ENCODE data around the gene ARNT2. TPM values are rescaled to one million over a fixed set of nuclear protein-coding genes. Genes with fewer than 3 reads are reported as not detected.

Gene ARNT2
- total and polyA plus RNA-seq, 2 of the 13 experiments (the other 11 are each of a cell fraction or from before 2014, with no cell fraction given) = 0.69 to 1.7 TPM

DNA sequence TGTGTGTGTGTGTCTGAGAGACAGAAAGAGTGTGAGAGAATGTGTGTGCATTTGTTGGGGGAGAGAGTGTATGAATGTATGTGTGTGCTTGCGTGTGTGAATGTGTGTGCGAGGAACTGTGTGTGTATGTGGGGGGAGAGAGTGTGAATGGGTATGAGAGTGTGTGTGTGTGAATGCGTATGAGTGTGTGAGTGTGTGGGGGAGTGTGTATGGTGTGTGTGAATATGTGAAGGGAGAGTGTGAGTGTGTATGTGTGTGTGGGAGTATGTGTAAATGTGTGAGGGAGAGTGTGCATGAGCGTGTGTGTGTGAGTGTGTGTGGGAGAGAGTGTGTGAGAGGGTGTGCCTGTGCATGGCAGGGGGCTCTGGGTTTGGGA, 211.2 kb downstream of the ARNT2 start:
- POLR2A ChIA-PET = no interaction called here
- DNase-seq (ENCODE audit: low spot score) (no peak), FAIRE-seq (no peak), ATAC-seq (no peak)
- Histone ChIP-seq H3K36me3 (replicated peaks in 1 of 2; ENCODE audit: control insufficient read depth in 1 of 2, insufficient read depth in 2 of 2, low read length in 2 of 2) (no peaks in the 10 kb centered on the region), H3K79me2 (ENCODE audit: insufficient read depth, low read length) (no peaks in the 10 kb centered on the region), H2AFZ (ENCODE audit: low read length) (no peak overlapping the region), H3K27ac (ENCODE audit: extremely low read length, insufficient read depth, low read length) (no peak overlapping the region), H3K9ac (ENCODE audit: insufficient read depth, low read depth, low read length) (no peak overlapping the region), H3K4me2 (ENCODE audit: low read depth, low read length) (peak overlapping the region; percentile 41), H3K4me3 (replicated peaks in 1 of 3; ENCODE audit: insufficient read depth in 1 of 3, low read depth in 2 of 3, low read length in 3 of 3) (no peak overlapping the region), H3K27me3 (ENCODE audit: control insufficient read depth in 1 of 2, insufficient read depth in 2 of 2, low read length in 2 of 2) (peaks cover 0 to 4% of the 10 kb centered on the region in 2 experiments; a peak in 3 of 5 replicates), H4K20me1 (ENCODE audit: insufficient read depth, low read length) (no peaks in the 10 kb centered on the region), H3K9me3 (ENCODE audit: low read length) (no peaks in the 10 kb centered on the region), H3K4me1 (ENCODE audit: insufficient read depth, low read length) (peaks cover 18% of the 10 kb centered on the region)
- BruUV-seq (replicated peaks) = no TSS peak
- CTCF ChIA-PET (ENCODE audit: low intra/inter-chr PET ratio, low total read pairs) = no interaction called here
- intact Hi-C loops (cut with micrococcal nuclease; ENCODE audit: unreplicated experiment) = no loop called here
- in situ Hi-C loops (cut with HindIII; ENCODE audit: extremely low pct_ligation_motif_present, low pct_unique_long_range_greater_than_20kb) = no loop called here
- WGBS (ENCODE audit: low lambda C conversion rate) = 88% methylated on average over 4 of the region's 4 CpGs
- TF ChIP-seq IKZF1 (IDR thresholded peaks at IDR 0.05) (0 out of 2 replicates have a peak, but pooled peaks have one; percentile 34), IKZF4 (CRISPR knock-in tag; IDR thresholded peaks at IDR 0.05; ENCODE audit: borderline replicate concordance, low read depth, not compliant biosample characterization) (no peak), ZNF282 (IDR thresholded peaks at IDR 0.05; ENCODE audit: partially characterized antibody) (peak; percentile 12), JARID2 (CRISPR knock-in tag; IDR thresholded peaks at IDR 0.05; ENCODE audit: insufficient replicate concordance) (no peak)

DNA sequence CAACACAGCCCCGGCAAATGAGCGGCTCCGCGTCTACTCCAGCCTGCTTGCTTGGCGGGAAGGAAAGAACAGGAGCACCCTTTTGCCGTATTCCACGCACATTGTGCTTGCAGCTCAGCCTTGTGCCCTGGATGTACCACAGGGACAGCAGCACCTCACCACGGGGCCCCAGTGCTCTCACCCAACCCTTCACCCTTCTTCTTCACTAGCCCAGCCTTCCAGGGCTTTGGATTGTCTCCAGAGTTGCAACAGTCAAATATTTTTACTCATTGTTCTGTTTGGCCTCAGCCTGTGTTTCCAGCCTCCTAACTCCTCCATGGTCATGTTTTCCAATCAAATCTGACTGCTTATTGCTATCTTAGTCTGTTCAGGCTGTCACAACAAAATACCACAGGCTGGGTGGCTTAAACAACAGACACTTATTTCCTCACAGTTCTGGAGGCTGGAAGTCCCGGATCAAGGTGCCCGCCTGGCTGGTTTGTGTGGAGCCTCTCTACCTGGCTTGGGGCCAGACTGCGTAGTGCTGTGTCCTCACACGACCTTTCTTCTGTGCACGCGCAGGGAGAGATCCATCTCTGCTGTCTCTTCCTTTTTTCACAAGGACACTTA, 211.7 kb downstream of the ARNT2 start:
- ATAC-seq (peak; percentile 87), DNase-seq (ENCODE audit: low spot score) (peak; percentile 87), FAIRE-seq (peak; percentile 48)
- Histone ChIP-seq H3K79me2 (ENCODE audit: insufficient read depth, low read length) (no peaks in the 10 kb centered on the region), H3K9ac (ENCODE audit: insufficient read depth, low read depth, low read length) (no peak overlapping the region), H3K9me3 (ENCODE audit: low read length) (no peaks in the 10 kb centered on the region), H3K4me2 (ENCODE audit: low read depth, low read length) (peak overlapping the region; percentile 41), H3K36me3 (replicated peaks in 1 of 2; ENCODE audit: control insufficient read depth in 1 of 2, insufficient read depth in 2 of 2, low read length in 2 of 2) (no peaks in the 10 kb centered on the region), H4K20me1 (ENCODE audit: insufficient read depth, low read length) (no peaks in the 10 kb centered on the region), H3K4me3 (replicated peaks in 1 of 3; ENCODE audit: insufficient read depth in 1 of 3, low read depth in 2 of 3, low read length in 3 of 3) (0 out of 6 replicates have a peak overlapping the region, but pooled peaks of 1 of the 3 experiments have one; percentile 5), H3K27me3 (ENCODE audit: control insufficient read depth in 1 of 2, insufficient read depth in 2 of 2, low read length in 2 of 2) (peaks cover 0 to 4% of the 10 kb centered on the region in 2 experiments; a peak in 3 of 5 replicates), H3K27ac (ENCODE audit: extremely low read length, insufficient read depth, low read length) (peak overlapping the region; percentile 25), H2AFZ (ENCODE audit: low read length) (no peak overlapping the region), H3K4me1 (ENCODE audit: insufficient read depth, low read length) (peaks cover 18% of the 10 kb centered on the region)
- in situ Hi-C loops (cut with HindIII; ENCODE audit: extremely low pct_ligation_motif_present, low pct_unique_long_range_greater_than_20kb) (no loop called here), intact Hi-C loops (cut with micrococcal nuclease; ENCODE audit: unreplicated experiment) (no loop called here)
- BruUV-seq (replicated peaks) = no TSS peak
- CTCF ChIA-PET (ENCODE audit: low intra/inter-chr PET ratio, low total read pairs) = no interaction called here
- POLR2A ChIA-PET = no interaction called here
- 16% methylated on average over 10 of the region's 14 CpGs for WGBS (ENCODE audit: low lambda C conversion rate)
- no peak for TF ChIP-seq SOX13 (IDR thresholded peaks at IDR 0.05)
- TF ChIP-seq SOX13 (CRISPR knock-in tag; conservative IDR thresholded peaks at IDR 0.05 in 1 of 2, IDR thresholded peaks at IDR 0.05 in 1 of 2) = peak in 1 of 2 experiments; percentile 48; a peak in 1 of 4 replicates
- no peak for TF ChIP-seq ZNF33B (CRISPR knock-in tag; IDR thresholded peaks at IDR 0.05)
- TF ChIP-seq, protein P1, sequence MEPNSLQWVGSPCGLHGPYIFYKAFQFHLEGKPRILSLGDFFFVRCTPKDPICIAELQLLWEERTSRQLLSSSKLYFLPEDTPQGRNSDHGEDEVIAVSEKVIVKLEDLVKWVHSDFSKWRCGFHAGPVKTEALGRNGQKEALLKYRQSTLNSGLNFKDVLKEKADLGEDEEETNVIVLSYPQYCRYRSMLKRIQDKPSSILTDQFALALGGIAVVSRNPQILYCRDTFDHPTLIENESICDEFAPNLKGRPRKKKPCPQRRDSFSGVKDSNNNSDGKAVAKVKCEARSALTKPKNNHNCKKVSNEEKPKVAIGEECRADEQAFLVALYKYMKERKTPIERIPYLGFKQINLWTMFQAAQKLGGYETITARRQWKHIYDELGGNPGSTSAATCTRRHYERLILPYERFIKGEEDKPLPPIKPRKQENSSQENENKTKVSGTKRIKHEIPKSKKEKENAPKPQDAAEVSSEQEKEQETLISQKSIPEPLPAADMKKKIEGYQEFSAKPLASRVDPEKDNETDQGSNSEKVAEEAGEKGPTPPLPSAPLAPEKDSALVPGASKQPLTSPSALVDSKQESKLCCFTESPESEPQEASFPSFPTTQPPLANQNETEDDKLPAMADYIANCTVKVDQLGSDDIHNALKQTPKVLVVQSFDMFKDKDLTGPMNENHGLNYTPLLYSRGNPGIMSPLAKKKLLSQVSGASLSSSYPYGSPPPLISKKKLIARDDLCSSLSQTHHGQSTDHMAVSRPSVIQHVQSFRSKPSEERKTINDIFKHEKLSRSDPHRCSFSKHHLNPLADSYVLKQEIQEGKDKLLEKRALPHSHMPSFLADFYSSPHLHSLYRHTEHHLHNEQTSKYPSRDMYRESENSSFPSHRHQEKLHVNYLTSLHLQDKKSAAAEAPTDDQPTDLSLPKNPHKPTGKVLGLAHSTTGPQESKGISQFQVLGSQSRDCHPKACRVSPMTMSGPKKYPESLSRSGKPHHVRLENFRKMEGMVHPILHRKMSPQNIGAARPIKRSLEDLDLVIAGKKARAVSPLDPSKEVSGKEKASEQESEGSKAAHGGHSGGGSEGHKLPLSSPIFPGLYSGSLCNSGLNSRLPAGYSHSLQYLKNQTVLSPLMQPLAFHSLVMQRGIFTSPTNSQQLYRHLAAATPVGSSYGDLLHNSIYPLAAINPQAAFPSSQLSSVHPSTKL (CRISPR knock-in tag; IDR thresholded peaks at IDR 0.05) = peak; percentile 41; the same call in 1 of the 2 replicates
- peak; percentile 31; the same call in 1 of the 2 replicates for TF ChIP-seq FOXA3 (CRISPR knock-in tag; IDR thresholded peaks at IDR 0.05)
- TF ChIP-seq, protein P2, sequence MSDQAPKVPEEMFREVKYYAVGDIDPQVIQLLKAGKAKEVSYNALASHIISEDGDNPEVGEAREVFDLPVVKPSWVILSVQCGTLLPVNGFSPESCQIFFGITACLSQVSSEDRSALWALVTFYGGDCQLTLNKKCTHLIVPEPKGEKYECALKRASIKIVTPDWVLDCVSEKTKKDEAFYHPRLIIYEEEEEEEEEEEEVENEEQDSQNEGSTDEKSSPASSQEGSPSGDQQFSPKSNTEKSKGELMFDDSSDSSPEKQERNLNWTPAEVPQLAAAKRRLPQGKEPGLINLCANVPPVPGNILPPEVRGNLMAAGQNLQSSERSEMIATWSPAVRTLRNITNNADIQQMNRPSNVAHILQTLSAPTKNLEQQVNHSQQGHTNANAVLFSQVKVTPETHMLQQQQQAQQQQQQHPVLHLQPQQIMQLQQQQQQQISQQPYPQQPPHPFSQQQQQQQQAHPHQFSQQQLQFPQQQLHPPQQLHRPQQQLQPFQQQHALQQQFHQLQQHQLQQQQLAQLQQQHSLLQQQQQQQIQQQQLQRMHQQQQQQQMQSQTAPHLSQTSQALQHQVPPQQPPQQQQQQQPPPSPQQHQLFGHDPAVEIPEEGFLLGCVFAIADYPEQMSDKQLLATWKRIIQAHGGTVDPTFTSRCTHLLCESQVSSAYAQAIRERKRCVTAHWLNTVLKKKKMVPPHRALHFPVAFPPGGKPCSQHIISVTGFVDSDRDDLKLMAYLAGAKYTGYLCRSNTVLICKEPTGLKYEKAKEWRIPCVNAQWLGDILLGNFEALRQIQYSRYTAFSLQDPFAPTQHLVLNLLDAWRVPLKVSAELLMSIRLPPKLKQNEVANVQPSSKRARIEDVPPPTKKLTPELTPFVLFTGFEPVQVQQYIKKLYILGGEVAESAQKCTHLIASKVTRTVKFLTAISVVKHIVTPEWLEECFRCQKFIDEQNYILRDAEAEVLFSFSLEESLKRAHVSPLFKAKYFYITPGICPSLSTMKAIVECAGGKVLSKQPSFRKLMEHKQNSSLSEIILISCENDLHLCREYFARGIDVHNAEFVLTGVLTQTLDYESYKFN (CRISPR knock-in tag; conservative IDR thresholded peaks at IDR 0.05) = 0 out of 2 replicates have a peak, but pooled peaks have one; percentile 22
- TF ChIP-seq KDM1A (CRISPR knock-in tag; IDR thresholded peaks at IDR 0.05) = no peak

All from HepG2 (cell line).